HG02884 (cell line): ENCODE data around the gene IDS.
"Not testable (repeated sequence)": the region's sequence is repeated elsewhere in the genome, so short reads cannot be mapped to it uniquely, and the experiment has no call there.

Experiments used
- ATAC-seq: cut with Tn5 transposase; IDR thresholded peaks from one replicate; pipeline ENCODE4 v1.9.1; 2021; ENCODE audit warnings: mild to moderate bottlenecking, moderate library complexity; ENCODE audit not compliant: unreplicated experiment

Gene IDS

GRCh38 chrX:149527705-149528104, 22.6 kb upstream of the IDS start:
- no peak for ATAC-seq

GRCh38 chrX:149526318-149527033, 21.4 kb upstream of the IDS start:
- not testable (repeated sequence) for ATAC-seq

- ATAC-seq = not testable (repeated sequence)
Observed at GRCh38 chrX:149525903-149526302, 20.8 kb upstream of the IDS start.

GRCh38 chrX:149525389-149525788, 20.3 kb upstream of the IDS start:
- peak; percentile 93 for ATAC-seq

- no peak for ATAC-seq
Observed at GRCh38 chrX:149522916-149523315, 17.8 kb upstream of the IDS start.

- no peak for ATAC-seq
Observed at GRCh38 chrX:149521438-149521837, 16.3 kb upstream of the IDS start.

GRCh38 chrX:149520636-149521277, 15.7 kb upstream of the IDS start:
- not testable (repeated sequence) for ATAC-seq

- ATAC-seq = no peak
Observed at GRCh38 chrX:149518236-149518635, 13.1 kb upstream of the IDS start.

- ATAC-seq = no peak
Observed at GRCh38 chrX:149517308-149517707, 12.2 kb upstream of the IDS start.

GRCh38 chrX:149516604-149517003, 11.5 kb upstream of the IDS start:
- no peak for ATAC-seq

- ATAC-seq = no peak
Observed at GRCh38 chrX:149515954-149516602, 11.0 kb upstream of the IDS start.

- ATAC-seq = no peak
Observed at GRCh38 chrX:149513825-149514428, 8.8 kb upstream of the IDS start.

- peak; percentile 76 for ATAC-seq
Observed at GRCh38 chrX:149512225-149512885, 7.2 kb upstream of the IDS start.

- ATAC-seq = no peak
Observed at GRCh38 chrX:149511081-149511480, 6.0 kb upstream of the IDS start.

GRCh38 chrX:149510386-149510785, 5.3 kb upstream of the IDS start:
- no peak for ATAC-seq

- ATAC-seq = no peak
Observed at GRCh38 chrX:149508467-149508866, 3.4 kb upstream of the IDS start.

GRCh38 chrX:149506349-149506748, 1.2 kb upstream of the IDS start:
- ATAC-seq = no peak

GRCh38 chrX:149505671-149506070, 565 bp upstream of the IDS start:
- no peak for ATAC-seq

GRCh38 chrX:149504226-149504914, 736 bp downstream of the IDS start:
- ATAC-seq = peak; percentile 29

GRCh38 chrX:149503446-149503845, 1.7 kb downstream of the IDS start:
- ATAC-seq = peak; percentile 62

- ATAC-seq = not testable (repeated sequence)
Observed at GRCh38 chrX:149502923-149503322, 2.2 kb downstream of the IDS start.
